Islet of Langerhans (tissue), 1 donor: ENCODE results near the gene SIVA1.

Experiments
- FAIRE-seq: peaks from one replicate; lab custom pipeline; 2011; peaks lifted over from hg19 to GRCh38; lab: Jason Lieb, UNC

The SIVA1 gene

DNA sequence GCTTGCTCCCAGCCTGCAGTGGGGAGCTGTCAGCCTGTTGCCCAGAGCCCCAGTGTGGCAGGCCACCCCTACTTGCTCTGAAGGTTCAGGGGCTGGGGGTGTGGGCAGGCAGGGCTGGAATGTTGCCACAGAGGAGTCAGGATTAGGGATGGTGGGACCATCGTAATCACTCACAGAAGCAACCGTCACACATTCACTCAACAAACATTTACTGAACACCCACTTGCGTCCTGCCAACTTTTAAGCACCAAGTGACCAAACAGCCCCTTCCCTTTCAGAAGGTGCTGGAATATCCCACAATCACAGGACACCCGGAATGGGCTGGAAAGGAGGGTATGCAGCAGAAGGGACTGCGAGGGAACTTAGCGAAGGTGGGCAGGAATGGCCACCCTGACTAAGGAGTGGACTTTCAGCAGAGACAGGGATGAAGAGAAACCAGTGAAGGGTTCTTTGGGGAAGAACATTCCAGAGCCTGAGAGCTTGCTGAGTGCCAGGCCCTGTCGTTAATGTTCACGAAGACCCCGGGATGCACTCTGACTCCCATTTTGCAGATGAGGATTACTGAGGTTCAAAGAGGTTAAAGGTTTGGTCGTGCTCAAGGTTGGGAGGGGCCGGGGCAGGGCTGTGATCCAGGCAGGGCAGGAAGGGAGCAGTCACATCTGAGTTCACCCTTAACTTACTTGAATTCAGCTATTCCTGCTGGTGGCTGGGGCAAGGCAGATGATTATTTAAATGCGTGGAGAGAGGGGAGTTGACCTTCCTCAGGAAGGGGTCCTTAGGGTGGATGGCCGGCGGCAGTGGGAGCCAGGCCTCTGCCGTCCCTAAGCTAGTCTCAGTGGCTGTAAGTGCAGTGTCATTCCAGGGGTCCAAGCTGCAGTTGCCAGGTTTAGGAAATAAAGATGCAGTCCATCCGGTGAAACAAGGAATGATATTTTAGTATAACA lies 45.6 kb downstream of the SIVA1 start:
- no peak for FAIRE-seq

DNA sequence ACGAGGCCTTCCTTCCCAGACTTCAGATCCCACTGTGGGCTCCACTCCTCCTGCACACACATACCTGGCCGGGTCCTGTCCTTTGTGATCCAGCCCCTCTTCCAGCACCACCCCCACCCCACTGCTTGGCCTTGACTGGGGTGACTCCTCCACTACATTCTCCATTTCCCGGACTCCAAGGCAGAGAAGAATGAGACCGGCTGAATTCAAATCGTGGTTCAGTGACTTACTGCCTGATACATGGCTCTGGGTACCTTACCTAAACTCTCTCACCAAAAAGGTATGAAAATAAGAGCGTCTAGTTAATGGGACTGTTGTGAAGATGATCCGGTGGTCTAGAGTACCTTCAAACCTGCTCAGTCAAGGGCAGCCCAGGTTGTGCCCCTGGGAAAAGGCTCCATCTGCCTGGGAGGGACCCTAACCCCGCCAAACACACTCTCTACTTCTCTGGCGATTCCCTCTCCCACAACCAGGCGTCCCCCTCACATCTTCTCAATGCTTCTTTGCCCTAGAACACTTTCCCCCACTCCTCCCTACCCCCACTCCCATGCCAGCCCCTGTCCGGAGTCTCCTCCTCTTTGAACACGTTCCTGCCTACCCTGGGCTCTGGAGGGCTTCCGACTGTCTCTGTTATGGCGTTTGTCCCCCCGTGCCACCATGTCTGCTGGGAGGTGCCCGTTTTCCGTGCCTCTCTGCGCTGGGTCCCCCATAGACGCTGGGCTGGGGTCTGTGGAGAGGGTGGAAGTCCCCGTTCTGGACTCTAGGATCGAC lies 46.5 kb downstream of the SIVA1 start:
- FAIRE-seq: no peak

DNA sequence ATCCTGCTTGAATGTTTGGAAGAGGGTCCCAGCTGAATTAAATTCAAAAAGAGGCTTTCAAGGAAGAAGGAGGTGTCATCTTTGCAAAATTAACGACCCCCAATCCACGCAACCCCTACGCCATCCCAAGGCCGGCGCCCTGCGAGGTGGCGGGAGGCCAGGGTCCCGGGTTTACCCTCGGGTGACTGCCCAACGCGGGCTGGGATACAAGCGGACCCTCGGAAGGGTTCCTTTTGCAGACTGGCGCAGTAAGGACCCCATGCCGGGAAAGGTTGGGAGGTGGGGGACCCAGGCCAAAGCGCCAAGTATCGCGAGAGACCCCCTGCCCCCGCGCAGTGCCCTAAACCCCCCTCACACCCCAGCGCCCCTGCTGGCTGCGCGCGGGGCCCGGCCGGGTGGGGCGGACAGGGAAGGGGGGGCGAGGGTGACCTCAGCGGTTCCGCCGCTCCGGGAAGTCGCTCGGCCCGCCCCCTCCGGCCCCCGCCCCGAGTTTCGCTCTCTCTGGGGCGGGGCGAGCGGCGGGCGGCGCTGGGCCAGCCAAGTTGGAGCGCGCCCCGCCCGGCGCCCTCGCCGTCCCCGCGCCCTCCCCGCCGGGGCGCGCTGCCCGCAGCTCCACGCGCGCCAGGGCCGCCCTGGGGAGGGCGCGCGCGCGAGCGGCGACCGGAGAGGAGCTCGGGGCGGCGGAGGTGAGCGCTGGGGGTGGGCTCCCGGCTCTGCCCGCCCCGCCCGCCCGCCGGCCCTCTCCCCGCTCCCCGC lies 47.2 kb downstream of the SIVA1 start:
- no peak for FAIRE-seq

DNA sequence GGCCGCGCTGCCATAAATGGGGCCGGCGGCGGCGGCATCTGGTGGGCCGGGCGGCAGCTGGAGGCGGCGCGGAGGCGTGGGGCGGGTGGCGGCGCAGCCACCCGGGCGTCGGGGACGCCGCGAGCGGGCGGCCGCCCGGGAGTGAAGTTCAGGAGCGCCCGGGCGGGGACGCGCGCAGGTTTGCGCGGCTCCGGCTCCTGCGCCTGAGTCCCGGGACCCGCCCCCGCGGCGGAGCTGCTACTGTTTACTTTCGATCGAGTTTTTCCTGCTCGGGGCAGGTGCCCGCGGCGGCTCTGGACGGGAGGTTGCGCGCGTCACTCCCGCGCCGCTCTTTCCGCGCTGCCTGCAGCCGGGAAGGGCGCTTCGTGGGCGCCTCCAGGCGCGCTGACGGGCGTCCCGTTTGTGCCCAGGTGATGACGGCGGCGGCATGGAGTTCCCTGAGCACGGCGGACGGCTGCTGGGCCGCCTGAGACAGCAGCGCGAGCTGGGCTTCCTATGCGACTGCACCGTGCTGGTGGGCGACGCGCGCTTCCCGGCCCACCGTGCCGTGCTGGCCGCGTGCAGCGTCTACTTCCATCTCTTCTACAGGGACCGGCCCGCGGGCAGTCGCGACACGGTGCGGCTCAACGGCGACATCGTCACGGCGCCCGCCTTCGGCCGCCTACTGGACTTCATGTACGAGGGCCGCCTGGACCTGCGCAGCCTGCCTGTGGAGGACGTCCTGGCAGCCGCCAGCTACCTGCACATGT lies 48.0 kb downstream of the SIVA1 start, which contains the start of gene ZBTB42:
ZBTB42 (plus strand) TSS at position 331 of the 749 bp plus-strand sequence; CDS start at position 428, 97 bp downstream.
- no peak for FAIRE-seq

DNA sequence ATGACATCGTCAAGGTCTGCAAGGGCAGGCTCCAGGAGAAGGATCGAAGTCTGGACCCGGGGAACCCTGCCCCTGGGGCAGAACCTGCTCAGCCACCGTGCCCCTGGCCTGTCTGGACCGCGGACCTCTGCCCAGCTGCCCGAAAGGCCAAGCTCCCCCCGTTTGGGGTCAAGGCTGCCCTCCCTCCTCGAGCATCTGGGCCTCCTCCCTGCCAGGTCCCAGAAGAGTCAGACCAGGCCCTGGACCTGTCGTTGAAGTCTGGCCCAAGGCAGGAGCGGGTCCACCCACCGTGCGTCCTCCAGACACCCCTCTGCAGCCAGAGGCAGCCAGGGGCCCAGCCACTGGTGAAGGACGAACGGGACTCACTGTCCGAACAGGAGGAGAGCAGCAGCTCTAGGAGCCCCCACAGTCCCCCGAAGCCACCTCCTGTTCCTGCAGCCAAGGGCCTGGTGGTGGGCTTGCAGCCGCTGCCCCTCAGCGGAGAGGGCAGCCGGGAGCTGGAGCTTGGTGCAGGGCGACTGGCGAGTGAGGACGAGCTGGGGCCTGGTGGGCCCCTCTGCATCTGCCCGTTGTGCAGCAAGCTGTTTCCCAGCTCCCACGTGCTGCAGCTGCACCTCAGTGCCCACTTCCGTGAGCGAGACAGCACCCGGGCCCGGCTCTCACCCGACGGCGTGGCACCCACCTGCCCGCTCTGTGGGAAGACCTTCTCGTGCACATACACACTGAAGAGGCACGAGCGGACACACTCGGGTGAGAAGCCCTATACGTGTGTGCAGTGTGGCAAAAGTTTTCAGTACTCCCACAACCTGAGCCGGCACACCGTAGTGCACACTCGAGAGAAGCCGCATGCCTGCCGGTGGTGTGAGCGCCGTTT lies 48.8 kb downstream of the SIVA1 start:
- no peak for FAIRE-seq

DNA sequence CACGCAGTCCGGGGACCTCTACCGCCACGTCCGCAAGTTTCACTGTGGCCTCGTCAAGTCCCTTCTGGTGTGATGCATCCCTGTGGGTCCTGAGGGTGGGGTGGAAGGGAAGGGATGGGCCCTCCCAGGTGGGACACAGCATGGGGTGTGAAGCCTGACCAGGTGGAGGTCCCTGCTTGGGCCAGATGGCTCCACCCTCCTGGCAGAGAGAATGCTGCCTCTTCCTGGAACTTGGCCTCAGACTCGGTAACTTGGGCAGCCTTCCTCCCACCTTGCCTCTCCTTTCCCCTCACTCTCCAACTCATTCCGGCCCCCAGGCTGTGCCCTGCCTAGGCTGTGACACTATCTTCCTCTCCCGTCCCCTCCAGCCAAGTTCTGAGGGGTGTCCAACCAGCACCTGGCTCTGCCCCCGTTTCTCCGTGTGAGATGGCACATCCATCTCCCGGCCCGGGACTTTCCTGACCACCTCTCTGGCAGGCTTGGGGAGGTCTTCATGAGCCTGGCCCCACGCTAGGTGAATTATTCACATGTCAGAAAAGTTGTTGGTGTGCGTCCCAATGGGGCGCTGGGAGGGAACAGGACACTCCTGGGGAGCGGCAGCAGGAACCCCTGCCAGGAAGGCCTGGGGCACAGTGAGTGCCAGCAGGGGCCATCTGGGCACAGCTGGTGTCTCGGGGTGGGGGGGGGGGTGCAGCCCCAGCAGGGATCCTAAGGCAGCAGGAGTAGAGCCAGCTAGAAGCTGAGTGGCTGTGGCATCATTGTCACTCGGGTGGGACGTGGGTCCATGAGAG lies 49.6 kb downstream of the SIVA1 start:
- FAIRE-seq: no peak

DNA sequence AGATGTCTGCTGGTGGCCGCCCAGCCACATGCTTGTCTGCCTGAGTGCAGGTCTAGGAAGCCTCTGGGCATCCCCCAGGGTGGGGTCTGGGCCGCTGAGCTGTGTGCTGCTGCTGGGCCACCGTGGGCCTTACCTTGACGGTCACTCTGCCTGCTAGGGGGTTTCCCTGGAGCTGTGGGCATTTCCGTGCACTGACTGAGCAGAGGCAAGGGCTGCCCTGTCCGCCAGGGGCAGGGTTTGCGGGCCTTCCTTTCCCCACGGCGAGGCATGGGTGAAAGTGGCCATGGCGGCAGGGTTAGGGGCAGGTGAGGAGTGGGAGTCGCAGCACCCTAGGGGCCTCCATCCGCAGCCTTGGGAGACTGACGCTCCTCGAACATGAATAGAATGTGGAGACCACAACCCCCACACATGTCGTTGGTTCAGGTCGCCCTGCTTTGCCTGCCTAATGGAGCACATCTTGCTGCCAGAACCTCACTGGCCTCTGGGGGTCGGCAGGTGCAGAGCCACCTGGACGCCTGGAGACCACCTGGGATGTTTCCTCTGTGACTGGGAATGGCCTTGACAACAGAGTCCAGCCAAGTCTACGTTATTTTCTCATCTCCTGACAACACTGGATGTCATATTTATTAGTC lies 50.4 kb downstream of the SIVA1 start:
- no peak for FAIRE-seq

DNA sequence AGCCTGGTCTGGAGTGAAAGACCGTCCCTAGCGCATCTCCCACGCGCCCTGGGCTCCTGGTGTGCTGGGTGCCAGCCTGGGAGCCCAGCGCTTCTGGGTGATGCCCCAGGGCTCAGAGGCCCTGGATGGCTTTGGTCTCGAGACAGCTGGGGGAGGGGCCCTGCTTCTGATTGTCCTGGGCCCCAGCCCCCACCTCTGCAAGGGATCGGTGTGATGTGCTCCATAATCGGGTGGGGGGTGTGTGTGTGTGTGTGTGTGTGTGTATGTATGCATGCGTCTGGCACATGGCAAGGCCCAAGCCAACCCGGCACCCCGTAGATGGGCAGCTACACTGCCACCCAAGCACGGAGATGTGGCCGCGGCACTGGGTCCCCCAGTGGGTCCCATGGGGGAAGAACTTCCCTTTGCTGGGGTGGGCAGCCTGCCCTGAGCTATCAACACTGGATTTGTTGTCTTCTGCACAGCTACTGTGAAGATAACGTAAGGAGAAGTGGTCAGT lies 51.0 kb downstream of the SIVA1 start:
- FAIRE-seq: no peak

DNA sequence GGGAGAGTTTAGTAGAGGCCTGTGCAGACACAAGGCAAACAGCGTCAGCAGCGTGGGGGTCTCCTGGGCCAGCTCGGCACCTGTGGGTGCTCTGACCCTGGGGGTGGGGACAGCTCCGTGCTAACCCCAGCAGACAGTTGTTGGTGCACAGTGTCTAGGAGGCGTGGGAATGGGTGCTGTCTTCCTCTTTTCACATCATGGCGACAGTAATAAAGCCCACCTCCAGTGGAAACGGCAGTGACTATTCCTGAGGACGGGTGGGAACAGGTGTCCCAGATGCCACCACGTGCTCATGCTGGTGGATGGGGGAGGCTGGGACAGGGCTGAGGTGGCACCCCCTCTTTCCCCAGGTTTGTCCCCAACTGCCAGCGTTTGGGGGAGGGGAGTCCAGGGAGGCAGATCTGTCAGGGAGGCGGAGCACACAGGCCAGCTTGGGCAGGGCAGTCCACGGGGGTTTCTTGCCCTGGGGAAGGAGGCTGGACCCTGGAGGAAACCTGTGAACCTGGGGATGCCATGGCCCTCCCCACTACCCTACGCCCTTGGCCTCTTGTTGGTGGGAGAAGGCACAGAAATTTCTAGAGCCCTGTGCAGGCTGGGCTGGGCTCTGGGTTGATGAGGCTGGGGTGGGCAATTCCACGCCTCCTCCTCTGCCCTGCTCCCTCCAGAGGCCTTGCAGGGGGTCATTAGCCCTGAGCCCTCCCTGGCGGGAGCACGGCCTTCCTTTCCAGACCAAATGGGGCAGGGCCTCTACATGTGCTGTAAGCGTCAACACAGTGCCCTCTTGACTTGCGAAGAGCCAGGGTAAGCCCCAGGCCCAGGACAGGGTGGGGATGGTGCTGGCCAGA lies 51.8 kb downstream of the SIVA1 start:
- FAIRE-seq: no peak

DNA sequence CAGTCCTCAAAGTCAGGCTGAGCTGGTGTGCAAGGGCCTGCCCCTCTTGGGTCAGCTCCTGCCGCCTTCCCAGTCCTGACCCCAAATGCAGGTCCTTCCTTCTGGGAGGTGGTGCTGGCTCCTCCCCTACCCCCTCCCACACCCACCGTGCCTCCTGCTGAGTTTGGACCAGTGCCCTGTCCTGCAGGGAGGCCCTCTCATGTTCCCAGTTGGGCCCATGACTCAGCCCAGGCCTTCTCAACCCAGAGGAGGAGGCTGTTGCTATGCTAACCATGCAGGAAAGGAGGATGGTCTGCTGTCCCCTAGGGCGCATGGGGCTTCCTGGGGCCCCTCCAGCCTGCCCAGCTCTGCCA lies 52.4 kb downstream of the SIVA1 start:
- no peak for FAIRE-seq

DNA sequence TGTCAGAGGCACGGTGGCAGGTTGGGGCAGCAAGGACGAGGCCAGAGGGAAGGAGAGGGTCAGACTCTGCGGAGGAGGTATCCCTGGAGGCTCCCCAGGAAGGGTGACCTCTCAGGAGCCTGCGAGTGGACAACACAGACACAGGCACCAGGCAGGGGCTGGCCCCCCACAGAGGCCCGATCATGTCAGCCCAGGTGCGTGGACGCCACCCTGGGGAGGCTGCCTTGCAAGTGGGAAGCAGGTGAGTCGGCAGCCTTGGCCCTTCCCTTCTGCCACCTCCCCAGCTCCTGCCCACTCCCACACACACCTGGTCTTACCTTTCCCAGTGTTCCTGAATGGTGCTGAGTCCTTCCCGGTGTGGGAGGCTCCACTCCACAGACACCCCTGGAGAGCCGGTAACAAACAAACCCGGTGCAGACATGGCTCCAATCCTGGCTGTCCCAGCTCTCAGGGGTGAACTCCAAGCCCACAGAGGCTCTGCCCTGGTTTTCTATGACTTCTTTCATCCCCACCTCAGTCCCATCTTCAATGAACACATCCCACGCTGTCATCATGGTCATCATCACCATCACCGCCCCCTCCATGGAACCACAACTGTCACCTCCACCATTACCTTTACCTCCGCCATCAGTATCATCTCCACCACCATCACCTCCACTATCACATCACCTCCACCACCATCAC lies 53.1 kb downstream of the SIVA1 start:
- no peak for FAIRE-seq

DNA sequence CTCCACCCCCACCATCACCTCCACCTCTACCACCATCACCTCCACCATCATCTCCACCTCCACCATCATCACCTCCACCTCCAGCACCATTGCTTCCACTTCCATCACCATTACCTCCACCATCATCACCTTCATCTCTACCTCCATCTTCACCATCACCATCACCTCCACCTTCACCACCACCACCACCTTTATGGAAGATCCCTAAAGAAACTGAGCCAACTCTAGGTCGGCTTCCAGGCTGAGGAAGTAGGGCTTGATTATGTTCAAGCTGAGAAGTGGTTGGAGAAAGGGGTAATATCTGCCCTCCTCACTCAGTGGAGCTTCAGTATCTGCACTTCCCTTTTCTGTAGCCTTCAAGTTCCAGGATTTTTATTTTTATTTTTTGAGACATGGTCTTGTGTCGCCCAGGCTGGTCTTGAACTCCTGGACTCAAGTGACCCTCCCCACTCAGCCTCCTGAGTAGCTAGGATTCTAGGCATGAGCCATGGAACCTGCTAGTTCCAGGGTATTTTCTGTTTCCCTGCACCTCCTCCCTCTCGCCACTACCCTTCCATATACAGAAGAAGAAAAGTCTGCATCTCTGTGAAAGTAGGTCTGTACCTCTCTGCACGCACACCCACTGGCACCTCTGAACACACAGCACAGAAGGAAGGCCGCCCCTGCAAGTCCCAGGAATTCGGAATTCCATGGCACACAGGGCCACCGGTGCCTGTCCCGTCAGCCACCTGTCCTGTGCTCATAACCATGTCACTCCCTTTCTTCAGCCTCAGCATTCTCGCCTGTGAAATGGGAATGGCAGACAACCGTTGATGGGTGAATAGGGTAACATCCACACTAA lies 53.9 kb downstream of the SIVA1 start:
- FAIRE-seq: no peak

DNA sequence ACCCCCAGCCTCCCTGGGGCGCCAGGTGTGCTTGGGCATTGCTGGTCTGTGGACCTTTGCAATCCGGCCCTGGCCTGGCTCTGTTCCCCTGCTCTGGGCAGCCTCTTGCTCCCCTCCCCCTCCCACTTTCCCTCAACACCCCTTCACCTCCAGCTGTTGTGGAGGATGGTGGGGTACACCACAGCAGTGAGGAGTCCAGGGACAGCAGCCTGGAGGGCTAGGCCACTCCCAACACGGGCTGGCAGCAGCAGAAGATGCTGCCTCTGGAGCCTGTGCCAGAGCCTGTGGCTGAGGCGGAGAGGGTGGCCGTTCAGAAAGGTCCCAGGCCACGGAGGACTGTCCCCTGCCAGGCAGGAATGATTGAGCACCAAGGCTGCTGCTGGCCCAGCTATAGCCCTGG lies 55.5 kb downstream of the SIVA1 start:
- no peak for FAIRE-seq
